Common myeloid progenitor, CD34-positive (primary cell): ENCODE results near the gene PPP1R13L.

ENCODE experiments used
- CTCF ChIA-PET: fragments of 350-600 bp; sonication (Branson Sonifier 250); formaldehyde crosslinking; loops from one replicate; lab custom pipeline; 2021; ENCODE audit warnings: antibody characterized with exemption; lab: Charles Lee
- POLR2A ChIA-PET: fragments of 350-600 bp; sonication (Branson Sonifier 250); formaldehyde crosslinking; loops from one replicate; lab custom pipeline; 2021; ENCODE audit warnings: antibody characterized with exemption; lab: Charles Lee
- DNase-seq, 3 donors: peaks; one replicate each; pipeline versions ENCODE4 v3.0.0 to v3.0.0-alpha.2; 2013
- H3K27ac ChIP-seq, 2 experiments: 1 replicate in 1 of 2; 2 replicates in 1 of 2; pipeline ENCODE4 v1.7.0; 2013; ENCODE audit warnings: inconsistent platforms in 2 of 2, low read length in 2 of 2, mild to moderate bottlenecking in 2 of 2, low read depth in 1 of 2, moderate library complexity in 1 of 2; ENCODE audit not compliant: severe bottlenecking in 2 of 2, insufficient read depth in 1 of 2, poor library complexity in 1 of 2
- H3K27me3 ChIP-seq, 5 experiments: replicated peaks in 2 of 5; 1 replicate in 3 of 5; 2 replicates in 2 of 5; pipeline versions ENCODE4 v1.6.1 to v1.7.0; 2013; ENCODE audit warnings: low read length in 4 of 5, mild to moderate bottlenecking in 2 of 5, moderate library complexity in 2 of 5, inconsistent platforms in 1 of 5; ENCODE audit not compliant: insufficient read depth in 5 of 5, control insufficient read depth in 4 of 5
- H3K36me3 ChIP-seq, 4 experiments: 1 replicate in 2 of 4; 2 replicates in 2 of 4; pipeline versions ENCODE4 v1.6.1 to v1.7.0; 2013; ENCODE audit warnings: low read length in 3 of 4, control low read depth in 1 of 4, mild to moderate bottlenecking in 1 of 4; ENCODE audit not compliant: control insufficient read depth in 4 of 4, insufficient read depth in 4 of 4
- H3K4me1 ChIP-seq, 4 experiments: 1 replicate in 3 of 4; 2 replicates in 1 of 4; pipeline versions ENCODE4 v1.6.1 to v1.7.1; 2013; ENCODE audit warnings: low read length in 3 of 4, mild to moderate bottlenecking in 3 of 4, control low read depth in 1 of 4, inconsistent platforms in 1 of 4, moderate library complexity in 1 of 4; ENCODE audit not compliant: control insufficient read depth in 4 of 4, insufficient read depth in 4 of 4; ENCODE audit errors: control extremely low read depth in 1 of 4
- H3K4me3 ChIP-seq, 7 experiments: 1 replicate in 4 of 7; 2 replicates in 3 of 7; pipeline versions ENCODE4 v1.5.1 to v1.7.0; 2013; ENCODE audit warnings: mild to moderate bottlenecking in 7 of 7, low read length in 6 of 7, moderate library complexity in 6 of 7, inconsistent platforms in 2 of 7, low read depth in 2 of 7, control low read depth in 1 of 7; ENCODE audit not compliant: insufficient read depth in 4 of 7, control insufficient read depth in 1 of 7; ENCODE audit errors: extremely low read depth in 1 of 7
- H3K9me3 ChIP-seq, 5 experiments: 1 replicate in 4 of 5; 2 replicates in 1 of 5; pipeline versions ENCODE4 v1.6.1 to v1.7.1; 2013; ENCODE audit warnings: low read length in 4 of 5, mild to moderate bottlenecking in 2 of 5, inconsistent platforms in 1 of 5, low read depth in 1 of 5, moderate library complexity in 1 of 5; ENCODE audit not compliant: control insufficient read depth in 4 of 5, insufficient read depth in 2 of 5; ENCODE audit errors: control extremely low read depth in 1 of 5
- WGBS: methylation state at CpG from one replicate; pipeline ENCODE4 v1.1.5; 2013; ENCODE audit not compliant: insufficient coverage; 5-methylcytosine and 5-hydroxymethylcytosine counted together

PPP1R13L gene

DNA sequence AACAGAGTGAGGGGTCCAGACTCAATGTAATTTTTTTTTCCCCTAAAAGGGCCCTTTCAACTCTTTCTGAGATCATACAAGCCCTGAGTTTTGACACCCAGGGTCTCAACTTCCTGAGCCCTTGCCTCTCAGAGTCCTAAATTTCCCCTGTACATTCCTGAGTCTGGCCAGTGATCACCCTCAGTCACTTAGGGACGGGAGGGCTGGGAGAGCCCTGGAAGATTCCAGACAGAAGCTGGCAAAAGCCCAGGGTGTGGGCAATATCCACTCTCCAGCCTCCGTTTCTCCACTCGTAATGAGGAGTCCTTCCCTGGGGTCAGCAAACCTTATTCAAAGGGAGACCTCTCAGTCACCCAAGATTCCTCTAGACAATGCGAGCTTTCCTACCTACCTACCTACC is 1.6 kb downstream of the PPP1R13L start:
- CTCF ChIA-PET: interaction anchor here (0.6 to 6.7 kb wide), 11 partner anchors 9 to 82 kb away, joined by 3 to 65 read pairs (median 6); partner anchors contain the start of gene ERCC1
- Histone ChIP-seq H3K4me3 (no peak overlapping the region), H3K36me3 (no peaks in the 10 kb centered on the region), H3K27me3 (peaks cover 0 to 51% (median 25%) of the 10 kb centered on the region in 5 experiments), H3K4me1 (peaks cover 5 to 44% (median 41%) of the 10 kb centered on the region in 4 experiments), H3K27ac (no peak overlapping the region), H3K9me3 (no peaks in the 10 kb centered on the region)
- POLR2A ChIA-PET: interaction anchor here (1.6 kb wide), 1 partner anchor 75 kb away, joined by 4 read pairs; no protein-coding TSS in a partner anchor
- no peak for DNase-seq
- WGBS: 95% methylated on average over 4 of the region's 4 CpGs

DNA sequence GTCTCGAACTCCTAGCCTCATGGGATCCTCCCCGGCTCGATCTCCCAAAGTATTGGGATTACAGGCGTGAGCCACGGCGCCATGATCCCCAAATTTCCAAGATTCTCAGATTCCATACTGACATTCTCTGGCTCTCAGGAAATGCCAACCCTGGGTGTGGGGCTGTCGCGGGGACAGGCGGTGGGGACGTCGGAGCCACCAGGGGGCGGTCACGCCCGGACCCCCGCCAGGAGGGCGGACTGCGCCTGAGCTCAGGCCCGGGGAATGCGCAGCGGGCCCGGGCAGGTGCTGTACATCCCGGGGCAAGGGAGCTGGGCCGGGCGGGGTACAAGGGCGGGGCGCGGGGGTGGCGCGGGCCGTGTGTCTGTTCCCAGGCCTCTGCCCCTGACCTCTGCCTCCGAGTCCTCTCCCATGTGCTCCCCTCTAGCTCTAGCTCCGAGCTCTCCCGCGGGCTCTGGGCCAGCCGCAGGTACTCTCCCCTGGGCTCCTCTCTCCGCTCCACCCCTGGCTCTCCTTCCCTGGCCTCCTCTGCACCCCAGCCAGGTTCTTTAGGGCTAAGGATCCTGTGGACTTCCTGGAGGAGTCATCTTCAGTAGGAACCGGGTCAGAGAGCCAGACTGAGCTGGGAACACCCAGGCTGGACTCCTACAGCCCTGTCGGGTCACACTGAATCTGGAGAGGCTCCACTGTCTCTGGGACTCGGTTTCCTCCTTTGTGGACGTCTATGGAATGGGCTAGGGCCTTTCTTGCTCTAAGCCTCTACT is 2.4 kb downstream of the PPP1R13L start:
- peak in 2 of 3 donors; percentile 68 to 72 for DNase-seq
- CTCF ChIA-PET: interaction anchor here (0.5 to 6.7 kb wide), 17 partner anchors 8 to 312 kb away, joined by 3 to 65 read pairs (median 5); partner anchors contain the start of gene ERCC1
- peaks cover 5 to 47% (median 42%) of the 10 kb centered on the region in 4 experiments for H3K4me1 ChIP-seq
- no peaks in the 10 kb centered on the region for H3K36me3 ChIP-seq
- H3K27ac ChIP-seq: no peak overlapping the region
- H3K9me3 ChIP-seq: no peaks in the 10 kb centered on the region
- POLR2A ChIA-PET: no interaction called here
- peaks cover 0 to 59% (median 29%) of the 10 kb centered on the region in 5 experiments for H3K27me3 ChIP-seq
- no peak overlapping the region for H3K4me3 ChIP-seq
- WGBS: 19% methylated on average over 40 of the region's 40 CpGs

DNA sequence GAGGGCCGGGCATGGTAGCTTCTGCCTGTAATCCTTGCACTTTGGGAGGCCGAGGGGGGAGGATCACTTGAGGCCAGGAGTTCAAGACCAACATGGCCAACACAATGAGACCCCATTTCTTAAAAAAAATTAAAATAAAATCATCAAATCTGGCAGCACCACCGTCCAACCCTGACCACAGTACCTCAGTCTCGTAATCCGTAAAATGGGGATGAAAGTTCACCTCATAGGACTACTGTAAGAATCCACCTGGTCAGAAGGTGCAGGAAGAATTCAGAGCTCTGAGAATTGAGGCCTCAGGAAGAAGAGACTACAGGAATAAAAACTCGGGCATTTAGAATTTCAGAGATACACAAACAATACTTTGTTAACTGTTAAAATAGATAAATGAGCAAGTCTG is 3.1 kb downstream of the PPP1R13L start:
- Histone ChIP-seq H3K36me3 (no peaks in the 10 kb centered on the region), H3K4me3 (no peak overlapping the region), H3K27me3 (peaks cover 0 to 66% (median 31%) of the 10 kb centered on the region in 5 experiments), H3K9me3 (no peaks in the 10 kb centered on the region), H3K27ac (no peak overlapping the region), H3K4me1 (peaks cover 0 to 41% (median 35%) of the 10 kb centered on the region in 4 experiments)
- ChIA-PET CTCF (interaction anchor here (1.0 to 6.7 kb wide), 13 partner anchors 8 to 252 kb away, joined by 3 to 65 read pairs (median 6); partner anchors contain the start of gene ERCC1), POLR2A (interaction anchor here (0.6 kb wide), 1 partner anchor 109 kb away, joined by 5 read pairs; no protein-coding TSS in a partner anchor)
- 100% methylated on average over 5 of the region's 6 CpGs for WGBS
- DNase-seq: no peak

DNA sequence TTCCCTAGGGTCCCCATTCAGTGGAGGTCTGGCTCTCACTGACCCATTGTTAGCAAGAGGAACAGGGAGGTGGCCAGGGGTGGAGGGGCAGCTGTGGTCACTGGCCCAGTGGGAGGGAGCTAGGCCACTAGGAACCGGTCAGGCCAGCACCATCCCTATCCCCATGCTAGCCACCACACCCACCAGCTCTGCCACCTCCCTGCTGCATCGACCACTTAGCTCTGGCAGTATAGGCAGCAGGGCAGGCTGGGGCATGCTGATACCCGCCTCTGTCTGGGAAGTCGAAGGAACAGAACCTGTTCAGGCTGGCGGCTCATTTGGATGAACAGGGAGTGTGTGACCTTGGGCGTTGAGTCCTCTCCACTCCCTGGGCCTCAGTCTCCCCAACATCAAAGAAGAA is 4.7 kb downstream of the PPP1R13L start:
- POLR2A ChIA-PET: no interaction called here
- 94% methylated on average over 4 of the region's 6 CpGs for WGBS
- no peak overlapping the region for H3K4me3 ChIP-seq
- H3K9me3 ChIP-seq: no peaks in the 10 kb centered on the region
- no peak for DNase-seq
- H3K27me3 ChIP-seq: peaks cover 0 to 81% (median 36%) of the 10 kb centered on the region in 5 experiments
- H3K36me3 ChIP-seq: no peaks in the 10 kb centered on the region
- peaks cover 0 to 34% (median 24%) of the 10 kb centered on the region in 4 experiments for H3K4me1 ChIP-seq
- CTCF ChIA-PET: interaction anchor here (0.9 to 6.7 kb wide), 3 partner anchors 22 to 78 kb away, joined by 3 to 65 read pairs (median 3); partner anchors contain the start of gene KLC3
- H3K27ac ChIP-seq: no peak overlapping the region

DNA sequence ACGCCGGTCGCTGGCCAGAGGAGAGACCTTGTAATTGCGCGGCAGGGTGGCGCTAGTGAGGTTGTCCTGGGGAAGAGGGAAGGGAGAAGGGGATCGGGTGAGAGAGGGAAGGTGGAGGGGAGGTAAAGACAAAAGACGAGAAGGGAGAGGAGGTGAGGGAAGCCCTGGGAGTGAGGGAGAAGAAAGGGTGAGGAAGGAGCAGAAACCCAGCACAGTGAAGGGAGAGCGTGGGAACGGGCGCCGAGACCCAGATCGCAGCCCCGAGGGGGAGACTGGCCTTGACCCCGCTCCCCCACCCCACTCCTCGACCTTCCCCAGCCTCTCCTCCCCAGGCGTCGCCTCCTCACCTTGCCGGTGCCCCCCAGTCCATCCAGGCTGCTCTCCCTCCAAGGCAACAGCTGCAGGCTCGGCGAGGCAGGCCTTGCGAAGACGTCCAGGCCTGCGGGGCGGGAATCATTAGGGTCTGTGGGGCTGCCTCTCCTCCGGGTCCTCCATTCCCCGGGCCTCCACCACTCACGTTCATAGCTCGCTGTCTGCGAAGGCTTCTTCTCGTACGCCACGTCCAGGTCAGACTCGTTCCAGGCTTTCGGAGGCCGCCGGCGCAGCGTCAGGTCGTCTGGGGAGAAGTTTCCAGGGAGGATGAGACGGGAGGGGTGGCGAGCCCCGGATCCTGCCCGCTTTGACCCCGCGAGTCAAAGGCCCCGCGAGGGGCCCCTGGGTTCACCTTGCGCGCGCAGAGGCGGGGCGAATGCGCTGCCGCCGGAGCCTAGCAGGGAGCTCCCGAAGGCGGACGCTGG is 8.8 kb downstream of the PPP1R13L start:
- CTCF ChIA-PET: interaction anchor here (0.9 to 1.4 kb wide), 2 partner anchors 25 to 303 kb away, joined by 3 read pairs; partner anchors contain the start of gene PPP1R37
- Histone ChIP-seq H3K27me3 (peaks cover 0 to 53% (median 17%) of the 10 kb centered on the region in 5 experiments), H3K4me3 (peak overlapping the region in 1 of 7 experiments; percentile 11), H3K36me3 (no peaks in the 10 kb centered on the region), H3K4me1 (peaks cover 0 to 18% (median 11%) of the 10 kb centered on the region in 4 experiments), H3K27ac (no peak overlapping the region), H3K9me3 (no peaks in the 10 kb centered on the region)
- DNase-seq: no peak
- 39% methylated on average over 55 of the region's 59 CpGs for WGBS
- POLR2A ChIA-PET: no interaction called here

DNA sequence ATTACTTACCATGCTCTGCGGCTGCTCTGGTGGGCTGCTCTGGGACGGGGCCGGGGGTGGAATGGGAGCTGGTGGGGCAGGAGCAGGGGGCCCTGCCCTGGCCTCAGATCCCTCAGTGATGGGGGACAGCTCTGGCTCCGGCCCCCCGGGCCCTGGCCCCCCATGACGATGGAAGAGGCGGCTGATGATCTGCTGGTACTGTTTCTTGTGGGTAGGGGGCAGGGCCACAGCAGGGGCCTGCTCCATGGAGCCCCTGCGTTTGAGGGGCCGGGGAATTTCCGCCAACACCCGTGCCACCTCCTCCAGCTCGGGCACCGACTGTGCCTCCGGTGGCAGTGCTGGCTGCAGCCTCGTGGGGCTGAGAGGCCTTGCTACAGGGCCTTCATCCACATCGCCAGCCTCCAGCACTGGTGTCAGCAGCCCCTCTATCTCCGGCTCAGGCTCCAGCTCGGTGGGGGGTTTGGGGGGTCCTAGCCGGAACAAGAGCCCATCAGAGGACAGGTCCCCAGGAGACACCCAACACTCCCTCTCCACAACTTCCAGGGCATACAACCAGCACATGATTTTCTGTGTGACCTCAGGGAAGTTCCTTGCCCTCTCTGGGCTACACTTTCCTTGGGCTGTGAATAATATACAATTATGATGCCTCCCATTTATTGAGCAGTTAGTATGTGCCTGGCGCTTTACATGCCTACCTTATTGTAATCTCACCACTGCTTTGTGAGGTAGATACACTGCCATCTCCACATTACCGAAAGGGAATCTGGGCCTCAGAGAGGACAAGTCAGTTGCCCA is 12.8 kb downstream of the PPP1R13L start:
- 95% methylated on average over 16 of the region's 21 CpGs for WGBS
- Histone ChIP-seq H3K27me3 (peaks cover under 1 to 33% (median 9%) of the 10 kb centered on the region in 5 experiments), H3K4me3 (no peak overlapping the region), H3K9me3 (no peaks in the 10 kb centered on the region), H3K27ac (no peak overlapping the region), H3K36me3 (no peaks in the 10 kb centered on the region), H3K4me1 (peaks cover 0 to 10% (median 3%) of the 10 kb centered on the region in 4 experiments)
- CTCF ChIA-PET: interaction anchor here (1.6 kb wide), 1 partner anchor 10 kb away, joined by 6 read pairs; no protein-coding TSS in a partner anchor
- POLR2A ChIA-PET: interaction anchor here (0.5 kb wide), 1 partner anchor 1445 kb away, joined by 5 read pairs; no protein-coding TSS in a partner anchor
- DNase-seq: no peak
